M059J (cell line): Measurements from ENCODE around the gene SCAF8. TPM values are rescaled to one million over a fixed set of nuclear protein-coding genes. Genes with fewer than 3 reads are reported as not detected.

Source experiments
- total RNA-seq: library from RNA; depleted of rRNA; stranded (reverse); fragments of >200 nt; shearing (Covaris generic); gene quantifications from 2 replicates; pipeline ENCODE4 v1.2.3, GENCODE V29; 2014; rRNA removed

The SCAF8 gene
- total RNA-seq, 1 experiment from 2014 or later, result 38.5 TPM

Other genes starting within 250 kb of the SCAF8 start
- gene CNKSR3, start 222.7 kb upstream of the SCAF8 start, total RNA-seq, result 9.9 and 19.4 TPM in 2 replicates